GM18505 (cell line): ENCODE results near the gene ST8SIA6.
"Not testable (repeated sequence)": the region's sequence is repeated elsewhere in the genome, so short reads cannot be mapped to it uniquely, and the experiment has no call there.

Experiments used
- ATAC-seq: cut with Tn5 transposase; IDR thresholded peaks from one replicate; pipeline ENCODE4 v1.9.1; 2021; ENCODE audit not compliant: unreplicated experiment
- POLR2A ChIP-seq: IDR thresholded peaks from 4 replicates; pipeline ENCODE4 v1.6.1; 2011; ENCODE audit warnings: borderline replicate concordance; ENCODE audit not compliant: insufficient read depth, insufficient read length; ENCODE audit errors: extremely low read depth

ST8SIA6 gene

GRCh38 chr10:17412323-17412722 is 42.1 kb downstream of the ST8SIA6 start:
- no peak for ATAC-seq
- TF ChIP-seq POLR2A = no peak

- no peak for ATAC-seq
- TF ChIP-seq POLR2A = no peak
These were observed 43.5 kb downstream of the ST8SIA6 start for GRCh38 chr10:17410907-17411306.

DNA sequence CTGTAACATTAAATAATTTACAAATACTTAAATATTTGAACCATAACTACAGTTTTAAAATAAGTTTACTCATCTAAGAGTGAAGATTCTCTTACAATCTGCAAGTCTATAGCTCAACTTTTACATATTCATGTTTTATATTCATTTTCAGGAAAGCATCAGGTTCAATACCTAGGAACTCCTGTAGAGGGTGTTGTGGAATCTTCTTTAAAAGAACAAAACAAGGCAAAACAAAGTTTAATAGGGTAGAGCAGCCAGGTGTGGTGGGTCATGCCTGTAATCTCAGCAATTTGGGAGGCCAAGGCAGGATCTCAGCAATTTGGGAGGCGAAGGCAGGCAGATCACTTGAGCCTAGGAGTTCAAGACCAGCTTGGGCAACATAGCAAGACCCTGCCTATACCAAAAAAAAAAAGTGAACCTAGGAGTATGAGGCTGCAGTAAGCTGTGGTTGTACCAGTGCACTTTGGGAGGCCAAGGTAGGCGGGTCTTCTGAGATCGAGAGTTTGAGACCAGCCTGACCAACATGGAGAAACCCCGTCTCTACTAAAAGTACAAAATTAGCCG is 45.1 kb downstream of the ST8SIA6 start:
- ATAC-seq = no peak
- no peak for TF ChIP-seq POLR2A

- no peak for TF ChIP-seq POLR2A
- ATAC-seq = no peak
These were observed 47.3 kb downstream of the ST8SIA6 start for GRCh38 chr10:17407047-17407446.

GRCh38 chr10:17406036-17406834 is 48.2 kb downstream of the ST8SIA6 start:
- no peak for ATAC-seq
- no peak for TF ChIP-seq POLR2A

DNA sequence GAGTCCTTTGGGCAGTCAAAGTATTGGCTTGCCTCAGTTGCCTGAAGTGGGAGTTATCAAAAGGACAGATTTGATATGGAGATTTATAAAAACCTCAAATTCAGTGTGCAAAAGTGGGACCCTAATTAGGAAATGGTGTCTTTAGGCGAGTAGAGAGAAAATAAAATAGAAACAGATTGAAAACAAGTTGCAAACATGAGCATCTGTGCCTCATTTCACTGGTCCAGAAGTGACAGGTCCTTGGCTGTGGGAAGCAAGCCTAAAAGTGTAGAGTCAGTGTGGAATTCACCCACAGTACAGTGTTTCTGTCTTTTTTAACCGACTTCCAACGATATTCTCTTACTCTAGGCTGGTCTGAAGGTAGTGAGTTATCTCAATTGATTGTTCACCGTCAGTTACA is 51.2 kb downstream of the ST8SIA6 start:
- TF ChIP-seq POLR2A = no peak
- ATAC-seq = no peak

DNA sequence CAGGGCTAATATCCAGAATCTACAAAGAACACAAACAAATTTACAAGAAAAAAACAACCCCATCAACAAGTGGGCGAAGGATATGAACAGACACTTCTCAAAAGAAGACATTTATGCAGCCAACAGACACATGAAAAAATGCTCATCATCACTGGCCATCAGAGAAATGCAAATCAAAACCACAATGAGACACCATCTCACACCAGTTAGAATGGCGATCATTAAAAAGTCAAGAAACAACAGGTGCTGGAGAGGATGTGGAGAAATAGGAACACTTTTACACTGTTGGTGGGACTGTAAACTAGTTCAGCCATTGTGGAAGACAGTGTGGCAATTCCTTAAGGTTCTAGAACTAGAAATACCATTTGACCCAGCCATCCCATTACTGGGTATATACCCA is 52.4 kb downstream of the ST8SIA6 start:
- not testable (repeated sequence) for ATAC-seq

- TF ChIP-seq POLR2A = no peak
- no peak for ATAC-seq
These were observed 58.4 kb downstream of the ST8SIA6 start for GRCh38 chr10:17396004-17396403.

- ATAC-seq = no peak
- TF ChIP-seq POLR2A = no peak
These were observed 59.5 kb downstream of the ST8SIA6 start for GRCh38 chr10:17394854-17395253.

DNA sequence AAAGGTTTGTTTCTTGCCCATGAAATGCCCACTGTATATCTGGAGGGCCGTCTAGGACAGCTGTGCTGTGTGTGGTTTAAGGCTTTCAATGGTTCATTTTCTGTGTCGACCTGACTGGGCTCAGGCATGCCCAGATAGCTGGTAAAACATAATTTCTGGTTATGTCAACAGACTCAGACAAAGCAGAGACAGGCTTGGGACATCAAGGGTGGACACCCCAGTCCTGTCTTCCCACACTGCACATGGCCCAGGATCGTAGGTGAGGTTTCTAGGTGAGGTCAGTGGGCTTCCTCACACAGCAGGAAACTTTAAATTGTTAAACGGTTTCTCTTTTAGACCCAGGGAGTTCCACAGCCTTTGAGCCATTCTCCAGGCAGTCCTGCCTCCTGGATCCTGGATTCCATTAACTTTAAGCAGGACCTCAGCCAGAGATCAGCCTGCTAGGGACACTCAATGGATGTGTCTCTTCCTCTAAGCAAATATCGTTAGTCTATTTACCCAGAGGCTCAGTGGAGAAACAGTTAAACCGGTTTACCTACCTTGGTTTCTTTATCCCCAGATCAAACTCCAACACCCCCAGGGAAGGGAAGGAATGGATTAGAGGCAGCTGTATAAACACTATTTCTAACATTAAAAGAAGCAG is 66.4 kb downstream of the ST8SIA6 start:
- TF ChIP-seq POLR2A = no peak
- no peak for ATAC-seq

DNA sequence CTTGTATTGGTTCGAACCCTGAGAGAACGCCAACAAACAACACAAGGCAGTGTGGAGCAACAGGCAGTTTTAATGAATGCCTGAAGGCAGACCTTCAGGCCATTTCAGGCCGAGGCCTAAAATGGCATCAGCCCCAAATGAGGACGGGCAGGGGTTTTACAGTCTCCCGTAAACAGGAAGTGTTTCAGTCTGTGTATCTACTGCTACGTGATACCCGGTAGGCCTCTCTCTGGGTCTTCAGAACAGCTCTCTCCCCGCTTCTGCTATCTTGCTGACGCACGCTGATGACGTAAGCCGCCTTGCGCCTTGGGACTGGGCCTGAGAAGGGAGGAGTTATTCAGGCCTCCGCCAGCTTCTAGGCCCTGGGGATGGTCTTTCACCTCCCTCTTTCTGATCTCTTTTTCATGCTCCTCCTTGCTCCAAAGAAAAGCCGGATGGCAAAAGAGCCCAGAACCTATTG is 67.7 kb downstream of the ST8SIA6 start:
- TF ChIP-seq POLR2A = no peak
- ATAC-seq = no peak

DNA sequence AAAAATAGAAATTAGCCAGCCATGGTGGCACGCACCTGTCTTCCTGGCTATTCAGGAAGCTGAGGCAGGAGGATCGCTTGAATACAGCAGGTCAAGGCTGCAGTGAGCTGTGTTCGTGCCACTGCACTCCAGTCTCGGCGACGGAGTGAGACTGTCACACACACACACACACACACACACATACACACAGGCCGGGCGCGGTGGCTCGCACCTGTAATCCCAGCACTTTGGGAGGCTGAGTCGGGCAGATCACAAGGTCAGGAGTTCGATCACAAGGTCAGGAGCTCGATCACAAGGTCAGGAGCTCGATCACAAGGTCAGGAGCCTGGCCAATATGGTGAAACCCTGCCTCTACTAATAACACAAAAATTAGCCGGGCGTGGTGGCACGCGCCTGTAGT is 68.4 kb downstream of the ST8SIA6 start:
- TF ChIP-seq POLR2A = no peak
- ATAC-seq = no peak

GRCh38 chr10:17385066-17385465 is 69.3 kb downstream of the ST8SIA6 start:
- no peak for ATAC-seq
- no peak for TF ChIP-seq POLR2A
